MM.1S (cell line): ENCODE measurements around the gene SYNRG.

Source experiments
- DNase-seq: peaks from one replicate; pipeline ENCODE4 v3.0.0-alpha.2; 2015
- H2AFZ ChIP-seq: fragments of 300-600 bp; sonication (generic); 2 replicates; pipeline ENCODE4 v1.6.0; 2016; ENCODE audit warnings: antibody characterized with exemption, low read length
- H3F3A ChIP-seq: fragments of 300-600 bp; sonication (generic); 2 replicates; pipeline ENCODE4 v1.6.1; 2016; ENCODE audit warnings: mild to moderate bottlenecking, antibody characterized with exemption, low read length, moderate library complexity, mixed read lengths; ENCODE audit not compliant: insufficient read depth
- H3K27ac ChIP-seq: fragments of 300-600 bp; sonication (generic); 2 replicates; pipeline ENCODE4 v1.5.1; 2016; ENCODE audit warnings: mild to moderate bottlenecking, low read length
- H3K27me3 ChIP-seq: fragments of 300-600 bp; sonication (generic); replicated peaks from 2 replicates; pipeline ENCODE4 v1.6.0; 2016; ENCODE audit warnings: low read length; ENCODE audit not compliant: insufficient read depth
- H3K36me3 ChIP-seq: fragments of 300-600 bp; sonication (generic); replicated peaks from 2 replicates; pipeline ENCODE4 v1.6.1; 2016; ENCODE audit warnings: mild to moderate bottlenecking, low read length, mixed read lengths; ENCODE audit not compliant: insufficient read depth
- H3K4me1 ChIP-seq: fragments of 300-600 bp; sonication (generic); 2 replicates; pipeline ENCODE4 v1.6.1; 2016; ENCODE audit warnings: low read length, mixed read lengths
- H3K4me2 ChIP-seq: fragments of 300-600 bp; sonication (generic); 2 replicates; pipeline ENCODE4 v1.6.0; 2016; ENCODE audit warnings: low read depth, low read length
- H3K4me3 ChIP-seq: fragments of 300-600 bp; sonication (generic); 2 replicates; pipeline ENCODE4 v1.5.1; 2016; ENCODE audit warnings: low read length, mixed read lengths
- H3K79me2 ChIP-seq: fragments of 300-600 bp; sonication (generic); 2 replicates; pipeline ENCODE4 v1.6.1; 2016; ENCODE audit warnings: mixed run types, low read length, mixed read lengths
- H3K9ac ChIP-seq: fragments of 300-600 bp; sonication (generic); 2 replicates; pipeline ENCODE4 v1.6.1; 2016; ENCODE audit warnings: low read length, mixed read lengths
- H3K9me2 ChIP-seq: fragments of 300-600 bp; sonication (generic); replicated peaks from 2 replicates; pipeline ENCODE4 v1.6.1; 2016; ENCODE audit warnings: mild to moderate bottlenecking, low read length, mixed read lengths; ENCODE audit not compliant: insufficient read depth
- H3K9me3 ChIP-seq: fragments of 300-600 bp; sonication (generic); replicated peaks from 2 replicates; pipeline ENCODE4 v1.6.1; 2016; ENCODE audit warnings: mild to moderate bottlenecking, low read length, mixed read lengths; ENCODE audit not compliant: insufficient read depth
- H4K20me1 ChIP-seq: fragments of 300-600 bp; sonication (generic); 2 replicates; pipeline ENCODE4 v1.6.1; 2016; ENCODE audit warnings: mild to moderate bottlenecking, low read length, moderate library complexity, mixed read lengths; ENCODE audit not compliant: insufficient read depth
- EZH2 ChIP-seq: fragments of 300-600 bp; sonication (generic); optimal IDR thresholded peaks from 2 replicates; pipeline ENCODE3; 2017; ENCODE audit warnings: low read depth, mild to moderate bottlenecking, antibody characterized with exemption, low read length, mixed read lengths
- EZH2phosphoT487 ChIP-seq: fragments of 300-600 bp; sonication (generic); IDR thresholded peaks from 2 replicates; pipeline ENCODE4 v1.6.1; 2018; ENCODE audit warnings: antibody characterized with exemption, low read length
- TF ChIP-seq, protein P1 (sequence below): fragments of 300-600 bp; sonication (generic); IDR thresholded peaks from 2 replicates; pipeline ENCODE4 v1.5.1; 2016; ENCODE audit warnings: antibody characterized with exemption, low read length, mixed read lengths

SYNRG gene

DNA sequence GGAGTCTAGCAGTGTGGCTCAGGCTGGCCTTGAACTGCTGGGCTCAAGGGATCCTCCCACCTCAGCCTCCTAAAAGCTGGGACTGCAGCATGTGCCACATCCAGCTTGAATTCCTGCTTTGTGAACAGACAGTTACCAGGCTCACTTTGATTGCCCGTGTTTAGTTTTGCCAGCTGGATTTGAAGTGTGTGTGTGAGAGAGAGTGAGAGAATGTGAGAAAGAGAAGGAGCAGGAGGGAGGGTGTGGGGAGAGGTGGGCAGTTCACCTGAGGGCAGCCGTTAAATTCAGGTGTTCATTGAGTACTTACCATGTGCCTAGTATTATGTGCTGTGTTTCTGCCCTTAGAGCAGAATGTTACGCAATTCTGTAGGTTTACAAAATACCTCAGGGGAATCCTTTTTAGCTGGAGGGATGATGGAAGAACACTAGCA, 114.8 kb downstream of the SYNRG start:
- TF ChIP-seq EZH2 (no peak), EZH2phosphoT487 (no peak)
- TF ChIP-seq, protein P1, sequence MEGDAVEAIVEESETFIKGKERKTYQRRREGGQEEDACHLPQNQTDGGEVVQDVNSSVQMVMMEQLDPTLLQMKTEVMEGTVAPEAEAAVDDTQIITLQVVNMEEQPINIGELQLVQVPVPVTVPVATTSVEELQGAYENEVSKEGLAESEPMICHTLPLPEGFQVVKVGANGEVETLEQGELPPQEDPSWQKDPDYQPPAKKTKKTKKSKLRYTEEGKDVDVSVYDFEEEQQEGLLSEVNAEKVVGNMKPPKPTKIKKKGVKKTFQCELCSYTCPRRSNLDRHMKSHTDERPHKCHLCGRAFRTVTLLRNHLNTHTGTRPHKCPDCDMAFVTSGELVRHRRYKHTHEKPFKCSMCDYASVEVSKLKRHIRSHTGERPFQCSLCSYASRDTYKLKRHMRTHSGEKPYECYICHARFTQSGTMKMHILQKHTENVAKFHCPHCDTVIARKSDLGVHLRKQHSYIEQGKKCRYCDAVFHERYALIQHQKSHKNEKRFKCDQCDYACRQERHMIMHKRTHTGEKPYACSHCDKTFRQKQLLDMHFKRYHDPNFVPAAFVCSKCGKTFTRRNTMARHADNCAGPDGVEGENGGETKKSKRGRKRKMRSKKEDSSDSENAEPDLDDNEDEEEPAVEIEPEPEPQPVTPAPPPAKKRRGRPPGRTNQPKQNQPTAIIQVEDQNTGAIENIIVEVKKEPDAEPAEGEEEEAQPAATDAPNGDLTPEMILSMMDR: no peak
- H3K27me3 ChIP-seq: no peaks in the 10 kb centered on the region
- no peaks in the 10 kb centered on the region for H4K20me1 ChIP-seq
- no peak overlapping the region for H3K9ac ChIP-seq
- no peaks in the 10 kb centered on the region for H3K9me2 ChIP-seq
- H2AFZ ChIP-seq: no peak overlapping the region
- no peak overlapping the region for H3K4me3 ChIP-seq
- H3F3A ChIP-seq: peaks cover 6% of the 10 kb centered on the region
- H3K27ac ChIP-seq: no peak overlapping the region
- H3K79me2 ChIP-seq: peaks cover 74% of the 10 kb centered on the region
- no peak overlapping the region for H3K4me2 ChIP-seq
- no peaks in the 10 kb centered on the region for H3K9me3 ChIP-seq
- 0 out of 2 replicates have a peak, but pooled peaks cover 4% of the 10 kb centered on the region for H3K4me1 ChIP-seq
- no peak for DNase-seq
- no peaks in the 10 kb centered on the region for H3K36me3 ChIP-seq

DNA sequence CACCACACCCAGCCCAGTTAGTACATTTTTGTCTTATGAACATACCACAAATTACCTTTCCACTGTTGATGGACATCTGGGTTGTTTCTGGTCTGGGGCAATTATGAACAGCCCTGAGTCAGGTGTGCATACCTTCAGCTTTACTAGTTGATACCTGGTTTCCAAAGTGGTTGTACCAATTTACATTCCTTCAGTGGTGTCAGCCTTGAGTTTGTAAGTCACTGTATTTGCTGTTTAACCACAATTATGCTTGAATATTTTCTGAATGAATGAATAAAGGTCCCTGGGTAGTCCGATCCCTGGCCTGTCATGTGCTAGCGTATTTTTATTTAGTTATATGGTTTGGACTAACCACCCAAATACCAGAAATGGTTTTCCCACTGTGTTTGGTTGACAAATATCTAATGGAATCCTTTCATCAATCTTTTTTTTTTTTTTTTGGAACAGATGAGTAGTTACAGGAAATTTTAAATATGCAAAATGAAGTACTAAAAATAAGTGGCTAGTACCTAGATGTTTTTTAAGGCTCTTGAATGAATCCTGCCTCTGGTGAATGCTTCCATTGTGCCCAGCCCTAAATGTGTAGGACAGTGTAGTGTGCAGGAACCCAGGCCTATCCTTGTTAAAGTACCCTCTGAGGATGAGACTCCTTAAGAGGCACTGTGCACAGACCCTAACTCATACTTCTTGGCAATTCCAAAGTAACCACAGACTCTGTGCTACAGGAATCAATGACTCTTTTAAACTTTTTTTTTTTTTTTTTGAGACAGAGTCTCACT, 115.8 kb downstream of the SYNRG start:
- no peaks in the 10 kb centered on the region for H4K20me1 ChIP-seq
- H3K27ac ChIP-seq: no peak overlapping the region

GRCh38 chr17:37492167-37492566, 117.1 kb downstream of the SYNRG start:
- Histone ChIP-seq H3K9me2 (no peaks in the 10 kb centered on the region), H3K27ac (no peak overlapping the region), H3K79me2 (peaks cover 61% of the 10 kb centered on the region), H2AFZ (no peak overlapping the region), H3K9ac (no peak overlapping the region), H3K4me2 (no peak overlapping the region), H3K27me3 (no peaks in the 10 kb centered on the region), H3K36me3 (no peaks in the 10 kb centered on the region), H3K4me1 (peaks cover 11% of the 10 kb centered on the region), H3F3A (peaks cover 11% of the 10 kb centered on the region), H3K9me3 (no peaks in the 10 kb centered on the region), H4K20me1 (no peaks in the 10 kb centered on the region), H3K4me3 (no peak overlapping the region)
- no peak for DNase-seq
- TF ChIP-seq, protein P1: no peak
- TF ChIP-seq EZH2: no peak
- no peak for TF ChIP-seq EZH2phosphoT487

More for the DNA sequence above, 115.8 kb downstream of the SYNRG start:
- Histone ChIP-seq H3K9me2 (no peaks in the 10 kb centered on the region), H3K4me2 (no peak overlapping the region), H3K4me3 (no peak overlapping the region), H3K27me3 (no peaks in the 10 kb centered on the region), H3K4me1 (peaks cover 5% of the 10 kb centered on the region; the same call in 1 of the 2 replicates), H3K36me3 (no peaks in the 10 kb centered on the region), H3F3A (peaks cover 11% of the 10 kb centered on the region), H3K9ac (no peak overlapping the region), H3K79me2 (peaks cover 69% of the 10 kb centered on the region), H3K9me3 (no peaks in the 10 kb centered on the region), H2AFZ (no peak overlapping the region)
- TF ChIP-seq, protein P1: no peak
- TF ChIP-seq EZH2phosphoT487 (no peak), EZH2 (no peak)
- no peak for DNase-seq
